ENCODE data around the gene PDP2.

Gene PDP2

DNA sequence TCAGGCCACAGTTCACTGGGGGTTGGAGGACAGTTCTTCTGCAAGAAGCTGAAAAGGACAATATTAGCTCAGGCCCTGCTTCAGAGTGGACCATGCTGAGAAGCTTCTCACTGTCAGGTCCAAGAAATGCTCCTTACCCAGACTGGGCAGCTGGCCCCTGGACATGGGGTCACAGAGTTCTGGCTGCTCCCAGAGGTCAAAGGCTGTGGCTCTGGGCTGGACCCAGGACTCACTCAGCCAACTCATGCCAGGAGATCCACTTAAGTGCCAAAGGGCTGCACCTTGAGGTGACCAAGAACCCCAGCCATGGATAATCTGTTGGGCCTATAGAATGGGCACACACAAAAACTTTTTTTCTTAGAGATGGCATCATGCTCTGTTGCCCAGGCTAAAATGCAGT, 59.1 kb downstream of the PDP2 start:
- no peak for DNase-seq

DNA sequence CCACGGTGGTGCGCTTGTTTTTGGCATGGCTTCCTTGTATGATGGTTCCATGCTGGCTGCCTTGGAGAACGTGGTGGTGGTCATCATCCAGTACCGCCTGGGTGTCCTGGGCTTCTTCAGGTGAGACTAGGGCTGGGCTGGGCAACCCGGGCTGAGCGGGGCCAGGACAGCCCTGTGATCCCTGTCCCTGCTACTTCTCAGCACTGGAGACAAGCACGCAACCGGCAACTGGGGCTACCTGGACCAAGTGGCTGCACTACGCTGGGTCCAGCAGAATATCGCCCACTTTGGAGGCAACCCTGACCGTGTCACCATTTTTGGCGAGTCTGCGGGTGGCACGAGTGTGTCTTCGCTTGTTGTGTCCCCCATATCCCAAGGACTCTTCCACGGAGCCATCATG, 59.9 kb downstream of the PDP2 start:
- DNase-seq, result no peak

All from NCI-H526 treated with DMSO at 0.1 percent for 48 hours (cell line).